ENCODE data around the gene MICAL2.

The MICAL2 gene

GRCh38 chr11:12186701-12187100 lies 76.3 kb downstream of the MICAL2 start:
- no peak for DNase-seq (ENCODE audit: low read depth, low spot score)
- H3K9me3 ChIP-seq (ENCODE audit: low read depth, low read length), result no peaks in the 10 kb centered on the region
- TF ChIP-seq FOXP2 (optimal IDR thresholded peaks at IDR 0.05; ENCODE audit: control extremely low read depth, extremely low read length, insufficient read depth) (no peak), EZH2 (IDR thresholded peaks at IDR 0.05) (no peak), POLR2AphosphoS5 (IDR thresholded peaks at IDR 0.05; ENCODE audit: borderline replicate concordance, low read depth, low read length) (no peak)
- H3K4me3 ChIP-seq, result no peak overlapping the region
- H3K9ac ChIP-seq (ENCODE audit: insufficient read length), result no peak overlapping the region
- H3K36me3 ChIP-seq (ENCODE audit: insufficient read depth, low read length), result no peaks in the 10 kb centered on the region
- no peak overlapping the region for H3K27ac ChIP-seq

DNA sequence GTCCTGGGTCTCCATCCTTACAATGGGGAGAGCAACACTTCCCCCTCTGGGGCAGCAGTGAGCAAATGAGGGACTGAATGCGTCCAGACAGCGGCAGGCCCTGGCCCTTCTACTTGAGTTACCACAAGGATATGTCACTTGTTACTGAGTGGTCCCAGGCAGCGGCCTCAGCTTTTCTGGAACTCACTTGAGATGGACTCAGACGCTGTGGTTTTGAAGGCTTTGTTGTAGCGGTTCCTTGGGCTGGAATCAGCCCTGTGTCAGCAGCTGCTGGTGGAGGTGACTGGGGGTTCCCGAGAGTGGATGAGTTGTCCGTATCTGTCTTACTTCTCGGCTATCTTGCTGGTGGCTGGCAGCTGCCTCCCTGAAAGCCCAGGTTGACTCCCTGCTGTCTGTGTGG lies 77.0 kb downstream of the MICAL2 start:
- DNase-seq (ENCODE audit: low read depth, low spot score), result no peak
- H3K4me3 ChIP-seq, result no peak overlapping the region
- H3K9ac ChIP-seq (ENCODE audit: insufficient read length), result no peak overlapping the region
- no peak for TF ChIP-seq POLR2AphosphoS5 (IDR thresholded peaks at IDR 0.05; ENCODE audit: borderline replicate concordance, low read depth, low read length)
- H3K9me3 ChIP-seq (ENCODE audit: low read depth, low read length), result no peaks in the 10 kb centered on the region
- no peaks in the 10 kb centered on the region for H3K36me3 ChIP-seq (ENCODE audit: insufficient read depth, low read length)
- H3K27ac ChIP-seq, result no peak overlapping the region

DNA sequence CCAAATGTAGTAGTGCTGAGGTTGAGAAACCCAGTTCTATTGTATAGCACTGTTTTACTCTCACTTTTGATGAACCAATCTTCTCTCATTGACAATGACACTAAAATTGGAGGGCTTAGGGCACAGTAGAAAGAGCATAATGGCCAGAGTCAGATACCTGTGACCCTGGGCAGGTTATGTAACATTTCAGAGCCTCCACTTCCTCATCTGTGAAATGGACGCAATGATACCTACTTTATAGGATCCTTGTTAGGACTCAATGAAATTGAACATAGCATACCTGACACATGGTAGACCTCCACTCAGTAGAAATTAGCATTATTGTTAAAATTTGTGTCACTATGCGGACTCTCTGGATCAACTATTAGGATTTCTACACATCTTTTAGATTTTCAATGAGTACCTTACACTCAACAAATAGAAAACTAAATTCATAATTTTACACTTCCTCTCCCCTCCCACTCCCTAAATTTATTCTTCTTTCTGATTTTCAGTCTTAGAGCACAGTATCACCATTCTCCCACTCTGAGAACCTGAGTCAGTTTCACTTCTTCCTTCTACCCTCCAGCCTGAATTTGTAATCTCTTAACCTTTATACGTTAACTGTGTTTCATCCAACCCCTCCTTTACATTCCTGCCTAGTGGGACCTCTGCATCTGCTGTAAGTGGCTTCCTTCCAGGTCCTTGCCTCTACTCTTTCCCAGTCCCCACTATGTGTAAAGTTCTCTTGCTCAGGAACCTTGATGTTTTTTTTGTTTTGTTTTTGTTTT lies 78.3 kb downstream of the MICAL2 start:
- no peaks in the 10 kb centered on the region for H3K36me3 ChIP-seq (ENCODE audit: insufficient read depth, low read length)
- H3K9ac ChIP-seq (ENCODE audit: insufficient read length), result no peak overlapping the region
- TF ChIP-seq FOXP2 (optimal IDR thresholded peaks at IDR 0.05; ENCODE audit: control extremely low read depth, extremely low read length, insufficient read depth) (no peak), EZH2 (IDR thresholded peaks at IDR 0.05) (no peak), POLR2AphosphoS5 (IDR thresholded peaks at IDR 0.05; ENCODE audit: borderline replicate concordance, low read depth, low read length) (no peak)
- no peak overlapping the region for H3K27ac ChIP-seq
- no peak for DNase-seq (ENCODE audit: low read depth, low spot score)
- H3K4me3 ChIP-seq, result no peak overlapping the region
- H3K9me3 ChIP-seq (ENCODE audit: low read depth, low read length), result no peaks in the 10 kb centered on the region

DNA sequence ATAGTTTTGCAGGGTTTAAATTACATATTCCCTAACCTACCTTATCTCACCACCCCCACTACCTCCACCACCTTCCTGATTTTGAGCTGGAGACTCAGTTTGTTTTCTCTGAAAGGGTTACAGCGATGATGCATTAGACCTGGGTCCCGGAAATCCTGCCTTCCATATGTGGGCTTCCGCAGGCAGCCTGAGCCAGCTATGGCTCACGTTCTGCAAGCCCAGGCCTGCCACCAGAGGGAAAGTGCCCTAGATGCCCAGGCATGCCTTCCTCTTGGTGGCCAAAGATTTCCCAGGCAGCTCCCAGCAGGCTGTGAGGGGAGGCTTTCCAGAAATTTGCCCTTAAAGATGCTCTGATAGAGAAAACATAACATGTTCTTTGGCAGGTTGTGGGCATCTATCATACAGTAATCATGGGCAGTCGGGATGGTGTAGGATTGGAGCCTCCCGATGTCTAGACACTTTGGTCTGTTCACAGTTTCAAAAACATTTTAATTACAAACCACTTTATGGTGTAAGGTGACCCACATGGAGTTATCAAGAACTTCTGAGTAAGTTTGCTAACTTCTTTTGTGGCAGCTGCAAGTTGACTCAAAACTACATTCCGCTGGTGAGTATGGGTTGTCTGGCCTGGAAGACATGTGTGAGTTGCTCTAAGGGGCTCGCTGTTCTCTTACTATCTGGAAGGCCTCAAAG lies 79.3 kb downstream of the MICAL2 start:
- H3K4me3 ChIP-seq, result no peak overlapping the region
- no peaks in the 10 kb centered on the region for H3K9me3 ChIP-seq (ENCODE audit: low read depth, low read length)
- no peak for TF ChIP-seq EZH2 (IDR thresholded peaks at IDR 0.05)
- no peak overlapping the region for H3K27ac ChIP-seq
- DNase-seq (ENCODE audit: low read depth, low spot score), result no peak
- no peak overlapping the region for H3K9ac ChIP-seq (ENCODE audit: insufficient read length)
- no peaks in the 10 kb centered on the region for H3K36me3 ChIP-seq (ENCODE audit: insufficient read depth, low read length)

DNA sequence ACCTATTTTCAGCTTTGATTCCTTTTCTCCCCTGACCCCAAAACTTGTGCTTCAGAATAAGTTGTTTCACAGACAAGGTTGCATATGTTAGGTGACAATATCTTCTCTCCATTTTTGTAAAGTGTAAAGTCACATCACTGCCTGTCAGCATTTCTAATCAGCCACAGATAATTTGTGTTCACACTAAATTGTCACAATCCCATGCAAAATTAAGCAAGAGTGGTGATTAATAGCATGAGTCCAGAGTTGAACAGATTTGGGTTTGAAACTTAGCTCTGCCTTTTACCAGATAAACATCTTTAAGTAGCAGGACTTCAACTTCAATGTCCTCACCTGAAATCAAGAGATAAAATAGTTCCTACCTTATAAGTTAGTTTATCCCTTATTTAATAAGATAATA lies 80.1 kb downstream of the MICAL2 start:
- no peak overlapping the region for H3K27ac ChIP-seq
- TF ChIP-seq EZH2 (IDR thresholded peaks at IDR 0.05) (no peak), FOXP2 (optimal IDR thresholded peaks at IDR 0.05; ENCODE audit: control extremely low read depth, extremely low read length, insufficient read depth) (no peak), POLR2AphosphoS5 (IDR thresholded peaks at IDR 0.05; ENCODE audit: borderline replicate concordance, low read depth, low read length) (no peak)
- DNase-seq (ENCODE audit: low read depth, low spot score), result no peak
- no peak overlapping the region for H3K9ac ChIP-seq (ENCODE audit: insufficient read length)
- no peak overlapping the region for H3K4me3 ChIP-seq
- H3K9me3 ChIP-seq (ENCODE audit: low read depth, low read length), result no peaks in the 10 kb centered on the region
- H3K36me3 ChIP-seq (ENCODE audit: insufficient read depth, low read length), result no peaks in the 10 kb centered on the region

DNA sequence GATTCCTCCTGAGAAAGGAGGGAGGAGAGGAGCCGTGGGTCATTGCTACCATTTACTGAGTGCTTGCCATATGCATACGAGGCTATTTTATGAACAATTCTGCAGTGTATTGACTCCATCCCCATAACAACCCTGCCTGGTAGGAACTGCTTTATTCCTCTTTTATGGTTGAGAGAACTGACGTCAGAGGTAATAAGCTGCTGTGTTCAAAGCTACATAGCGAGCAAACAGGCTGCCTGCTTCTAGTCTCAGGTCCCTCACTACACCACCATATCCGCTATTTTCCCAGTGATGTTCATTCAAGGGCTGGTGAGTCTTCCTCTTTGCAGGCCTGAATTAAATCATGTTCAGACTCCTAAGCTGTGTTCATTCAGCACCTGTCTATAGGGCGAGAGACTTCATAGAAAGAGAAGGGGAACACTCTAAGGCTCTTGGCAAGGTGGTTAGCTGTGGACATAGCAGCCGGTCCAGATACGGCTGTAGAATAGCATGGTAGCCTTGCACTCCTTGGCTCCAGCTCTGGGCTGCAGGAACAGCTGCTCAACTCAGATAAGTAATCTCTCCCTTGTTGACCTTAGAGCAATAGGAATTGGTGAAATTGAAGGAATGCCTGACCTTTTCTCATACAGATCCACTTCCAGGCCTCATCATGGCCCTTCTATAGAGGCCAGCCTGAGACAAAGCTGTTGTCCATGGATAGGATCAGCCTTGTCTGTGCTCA lies 82.6 kb downstream of the MICAL2 start:
- no peak overlapping the region for H3K4me3 ChIP-seq
- H3K9me3 ChIP-seq (ENCODE audit: low read depth, low read length), result no peaks in the 10 kb centered on the region
- no peaks in the 10 kb centered on the region for H3K36me3 ChIP-seq (ENCODE audit: insufficient read depth, low read length)
- no peak for DNase-seq (ENCODE audit: low read depth, low spot score)
- H3K27ac ChIP-seq, result no peak overlapping the region
- H3K9ac ChIP-seq (ENCODE audit: insufficient read length), result no peak overlapping the region
- TF ChIP-seq EZH2 (IDR thresholded peaks at IDR 0.05) (no peak), FOXP2 (optimal IDR thresholded peaks at IDR 0.05; ENCODE audit: control extremely low read depth, extremely low read length, insufficient read depth) (no peak), POLR2AphosphoS5 (IDR thresholded peaks at IDR 0.05; ENCODE audit: borderline replicate concordance, low read depth, low read length) (no peak)

DNA sequence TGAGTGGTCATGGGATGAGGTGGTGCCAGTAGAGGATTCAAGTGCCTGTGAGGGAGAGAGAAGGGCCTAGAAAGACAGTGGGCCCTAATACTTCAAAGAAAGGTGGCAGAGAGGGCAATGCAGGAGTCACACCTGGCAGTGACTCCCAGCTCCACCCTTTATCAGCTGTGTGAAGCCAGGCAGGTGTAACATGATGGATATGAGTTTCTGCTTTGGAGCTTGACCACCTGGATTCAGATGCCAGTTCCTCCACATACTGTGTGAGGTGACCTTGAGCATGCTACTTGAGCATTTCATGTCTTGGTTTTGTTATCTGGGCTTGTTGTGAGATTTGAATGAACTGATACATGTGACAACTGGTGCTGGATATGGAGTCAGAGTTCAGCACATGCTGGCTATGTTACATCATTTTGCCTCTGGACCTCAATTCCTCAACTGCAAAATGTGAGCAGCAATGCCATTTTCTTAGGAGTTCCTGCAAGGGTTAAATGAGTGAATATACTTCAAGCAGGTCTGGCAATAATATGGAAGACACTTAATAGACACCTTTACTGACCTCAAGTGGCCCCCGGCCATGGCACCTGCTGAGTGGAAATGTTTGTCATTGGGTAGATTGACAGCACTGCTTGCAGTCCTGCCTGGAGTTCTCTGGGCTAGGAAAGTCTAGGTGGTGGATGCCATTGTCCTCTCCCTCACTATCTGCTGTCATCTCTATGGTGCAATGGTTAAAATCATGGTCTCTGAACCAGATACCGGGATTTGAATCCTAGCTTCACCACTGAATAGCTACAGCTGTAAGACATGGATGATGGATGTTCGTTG lies 83.3 kb downstream of the MICAL2 start:
- TF ChIP-seq POLR2AphosphoS5 (IDR thresholded peaks at IDR 0.05; ENCODE audit: borderline replicate concordance, low read depth, low read length), result no peak
- TF ChIP-seq EZH2 (IDR thresholded peaks at IDR 0.05), result no peak
- no peak for TF ChIP-seq FOXP2 (optimal IDR thresholded peaks at IDR 0.05; ENCODE audit: control extremely low read depth, extremely low read length, insufficient read depth)
- Histone ChIP-seq H3K9ac (ENCODE audit: insufficient read length) (no peak overlapping the region), H3K27ac (no peak overlapping the region), H3K36me3 (ENCODE audit: insufficient read depth, low read length) (no peaks in the 10 kb centered on the region), H3K9me3 (ENCODE audit: low read depth, low read length) (no peaks in the 10 kb centered on the region), H3K4me3 (no peak overlapping the region)
- DNase-seq (ENCODE audit: low read depth, low spot score), result no peak

- H3K9me3 ChIP-seq (ENCODE audit: low read depth, low read length), result no peaks in the 10 kb centered on the region
- H3K36me3 ChIP-seq (ENCODE audit: insufficient read depth, low read length), result no peaks in the 10 kb centered on the region
- TF ChIP-seq POLR2AphosphoS5 (IDR thresholded peaks at IDR 0.05; ENCODE audit: borderline replicate concordance, low read depth, low read length) (no peak), FOXP2 (optimal IDR thresholded peaks at IDR 0.05; ENCODE audit: control extremely low read depth, extremely low read length, insufficient read depth) (no peak), EZH2 (IDR thresholded peaks at IDR 0.05) (no peak)
- H3K4me3 ChIP-seq, result no peak overlapping the region
- H3K27ac ChIP-seq, result no peak overlapping the region
- DNase-seq (ENCODE audit: low read depth, low spot score), result no peak
- H3K9ac ChIP-seq (ENCODE audit: insufficient read length), result no peak overlapping the region
Measured at GRCh38 chr11:12195768-12196167, 85.4 kb downstream of the MICAL2 start.
